ENCODE measurements around the gene EQTN.
"Not testable (repeated sequence)": the region's sequence is repeated elsewhere in the genome, so short reads cannot be mapped to it uniquely, and the experiment has no call there.

EQTN gene

GRCh38 chr9:27247756-27248155, 49.2 kb downstream of the EQTN start:
- peak; percentile 74 for TF ChIP-seq CTCF (IDR thresholded peaks at IDR 0.05; ENCODE audit: low read depth, low read length)
- DNase-seq (ENCODE audit: low read depth, low spot score), result peak; percentile 47
- in situ Hi-C loops (cut with HindIII; ENCODE audit: low sequenced_read_pairs), result no loop called here
- no peak overlapping the region for H3K4me3 ChIP-seq (ENCODE audit: low read depth, low read length)

GRCh38 chr9:27239648-27240047, 57.3 kb downstream of the EQTN start:
- H3K4me3 ChIP-seq (ENCODE audit: low read depth, low read length); DNase-seq (ENCODE audit: low read depth, low spot score); in situ Hi-C loops (cut with HindIII; ENCODE audit: low sequenced_read_pairs): not testable (repeated sequence)

Measured in astrocyte of the spinal cord (primary cell).